HUES6 (cell line): Measurements from ENCODE around the gene SRSF2.
"Not testable (repeated sequence)": the region's sequence is repeated elsewhere in the genome, so short reads cannot be mapped to it uniquely, and the experiment has no call there.

ENCODE experiments used
- H3K27ac ChIP-seq: 2 replicates; pipeline ENCODE4 v1.7.0; 2013; ENCODE audit warnings: low read depth, mild to moderate bottlenecking, low read length, inconsistent platforms
- H3K27me3 ChIP-seq: 2 replicates; pipeline ENCODE4 v1.6.1; 2013; ENCODE audit warnings: low read length; ENCODE audit not compliant: control insufficient read depth, insufficient read depth
- H3K36me3 ChIP-seq: 2 replicates; pipeline ENCODE4 v1.6.1; 2013; ENCODE audit warnings: low read length; ENCODE audit not compliant: control insufficient read depth, insufficient read depth
- H3K4me1 ChIP-seq: 2 replicates; pipeline ENCODE4 v1.6.1; 2013; ENCODE audit warnings: low read length; ENCODE audit not compliant: control insufficient read depth, insufficient read depth
- H3K4me3 ChIP-seq: 2 replicates; pipeline ENCODE4 v1.5.1; 2013; ENCODE audit warnings: low read depth, low read length
- H3K9ac ChIP-seq: one replicate; pipeline ENCODE4 v1.6.1; 2013; ENCODE audit warnings: mild to moderate bottlenecking, low read length
- H3K9me3 ChIP-seq: 2 replicates; pipeline ENCODE4 v1.6.1; 2013; ENCODE audit warnings: low read depth, low read length; ENCODE audit not compliant: control insufficient read depth, insufficient read depth

The SRSF2 gene

DNA sequence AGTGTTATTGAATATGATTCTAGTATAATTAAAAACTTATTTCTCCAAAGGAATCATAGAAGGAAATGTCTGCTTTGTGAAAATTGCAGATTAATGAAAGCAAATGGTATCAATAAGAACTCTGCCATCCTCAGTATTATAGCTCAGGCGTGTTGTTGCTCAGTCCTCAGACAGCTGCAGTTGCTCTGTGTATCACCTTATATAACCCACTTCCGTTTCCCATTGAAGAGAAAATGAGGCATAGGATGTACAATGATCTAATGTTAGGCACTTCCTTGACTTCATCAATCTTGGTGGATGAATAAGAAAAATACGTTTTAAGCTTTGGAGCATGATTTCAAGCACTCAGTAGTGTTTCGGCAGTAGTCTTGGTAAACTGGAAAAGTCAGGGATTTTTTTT, 14.9 kb upstream of the SRSF2 start:
- no peak overlapping the region for H3K9ac ChIP-seq
- H3K36me3 ChIP-seq, result peaks cover 12% of the 10 kb centered on the region
- H3K27me3 ChIP-seq, result no peaks in the 10 kb centered on the region
- no peaks in the 10 kb centered on the region for H3K9me3 ChIP-seq
- H3K4me3 ChIP-seq, result no peak overlapping the region
- H3K4me1 ChIP-seq, result no peaks in the 10 kb centered on the region
- H3K27ac ChIP-seq, result no peak overlapping the region

DNA sequence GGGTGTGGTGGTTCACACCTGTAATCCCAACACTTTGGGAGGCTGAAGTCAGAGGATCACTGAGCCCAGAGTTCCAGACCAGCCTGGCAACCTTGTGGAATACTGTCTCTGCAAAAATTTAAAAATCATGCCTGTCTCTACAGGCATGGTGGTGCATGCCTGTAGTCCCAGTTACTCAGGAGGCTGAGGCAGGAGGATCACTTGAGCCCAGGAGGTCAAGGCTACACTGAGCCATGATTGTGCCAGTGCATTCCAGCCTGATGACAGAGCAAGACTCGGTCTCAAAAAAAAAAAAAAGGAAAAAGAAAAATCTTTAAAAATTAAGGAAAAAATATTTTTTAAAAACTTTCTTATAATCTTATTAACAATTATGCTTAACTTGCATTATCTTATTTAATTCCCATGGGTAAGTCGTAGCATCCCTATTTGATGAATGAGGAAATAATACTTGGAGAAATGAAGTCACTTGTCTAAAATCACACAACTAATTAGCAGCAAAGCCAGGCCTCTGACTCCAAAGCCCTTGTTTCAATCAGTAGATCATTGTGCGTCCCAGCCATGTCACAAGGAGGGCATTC, 14.4 kb upstream of the SRSF2 start:
- Histone ChIP-seq H3K9ac (no peak overlapping the region), H3K27me3 (no peaks in the 10 kb centered on the region), H3K4me1 (no peaks in the 10 kb centered on the region), H3K36me3 (peaks cover 13% of the 10 kb centered on the region), H3K9me3 (no peaks in the 10 kb centered on the region), H3K4me3 (no peak overlapping the region), H3K27ac (no peak overlapping the region)

DNA sequence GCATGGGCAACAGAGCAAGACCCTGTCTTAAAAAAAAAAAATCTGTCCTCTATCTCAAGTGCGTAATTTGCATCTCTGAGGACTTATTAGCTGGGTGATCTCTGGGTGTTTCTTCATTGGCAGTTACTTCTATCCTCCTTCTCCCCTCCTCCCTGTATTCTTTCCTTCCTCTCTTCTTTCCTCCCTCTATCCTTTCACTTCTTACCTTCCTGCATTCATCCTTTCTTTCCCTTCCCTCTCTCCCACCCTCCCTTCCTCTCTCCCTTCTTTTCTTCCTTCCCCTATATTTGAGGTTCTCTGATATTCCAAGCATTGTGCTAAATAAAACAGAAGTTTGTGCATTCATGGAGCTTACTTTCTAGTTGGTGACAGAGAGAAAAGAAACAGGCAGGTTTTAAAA, 11.5 kb upstream of the SRSF2 start:
- H3K9ac ChIP-seq, result no peak overlapping the region
- no peaks in the 10 kb centered on the region for H3K4me1 ChIP-seq
- H3K36me3 ChIP-seq, result peaks cover 31% of the 10 kb centered on the region
- no peak overlapping the region for H3K27ac ChIP-seq
- H3K4me3 ChIP-seq, result no peak overlapping the region
- H3K9me3 ChIP-seq, result no peaks in the 10 kb centered on the region
- no peaks in the 10 kb centered on the region for H3K27me3 ChIP-seq

DNA sequence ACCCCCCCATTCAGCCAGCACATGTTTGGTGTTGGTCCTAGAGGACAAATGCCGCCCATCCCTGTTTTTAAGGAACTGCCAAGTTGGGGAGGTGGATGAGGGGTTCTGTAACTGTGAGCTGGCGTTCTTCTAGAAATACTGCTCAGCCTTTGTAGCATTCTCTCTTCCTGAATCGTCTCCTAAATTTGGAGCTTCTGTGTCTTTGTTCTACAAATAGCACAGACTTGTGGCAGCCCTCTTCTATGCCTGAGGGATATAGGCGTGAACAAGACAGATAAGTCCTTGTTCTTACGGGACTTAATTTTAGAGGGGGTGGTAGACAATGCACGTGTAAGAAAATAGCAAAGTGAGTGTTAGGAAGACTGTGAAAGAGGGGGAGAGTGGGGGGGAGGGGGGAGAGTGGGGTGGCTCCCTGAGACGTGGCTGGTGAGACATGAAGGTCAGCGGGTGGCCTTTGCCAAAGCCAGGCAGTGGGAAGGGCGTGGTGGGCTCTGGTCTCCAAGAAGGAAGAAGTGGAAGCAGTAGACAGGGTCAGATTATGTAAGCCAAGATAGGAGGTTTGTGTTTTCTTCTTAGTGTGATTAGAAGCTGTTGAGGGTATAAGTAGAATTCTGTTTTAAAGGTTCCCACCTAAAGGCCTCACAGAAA, 10.7 kb upstream of the SRSF2 start:
- no peaks in the 10 kb centered on the region for H3K4me1 ChIP-seq
- no peak overlapping the region for H3K27ac ChIP-seq
- no peaks in the 10 kb centered on the region for H3K9me3 ChIP-seq
- peaks cover 31% of the 10 kb centered on the region for H3K36me3 ChIP-seq
- H3K4me3 ChIP-seq, result no peak overlapping the region
- H3K9ac ChIP-seq, result no peak overlapping the region
- H3K27me3 ChIP-seq, result no peaks in the 10 kb centered on the region

DNA sequence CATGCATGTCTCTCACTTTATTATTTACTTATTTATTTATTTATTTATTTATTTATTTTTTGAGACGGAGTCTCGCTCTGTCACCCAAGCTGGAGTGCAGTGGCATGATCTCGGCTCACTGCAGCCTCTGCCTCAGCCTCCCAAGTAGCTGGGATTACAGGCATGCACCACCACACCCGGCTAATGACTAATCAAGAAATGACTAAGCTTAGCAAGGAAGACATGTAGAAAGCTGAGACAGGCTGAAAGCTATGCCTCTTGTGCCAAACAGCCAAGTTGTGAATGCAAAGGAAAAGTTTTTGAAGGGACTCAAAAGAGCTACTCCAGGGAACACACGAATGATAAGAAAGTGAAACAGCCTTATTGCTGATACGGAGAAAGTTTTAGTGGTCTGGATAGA, 8.7 kb upstream of the SRSF2 start:
- H3K4me1 ChIP-seq, H3K27me3 ChIP-seq, H3K4me3 ChIP-seq, H3K27ac ChIP-seq, H3K9me3 ChIP-seq, H3K9ac ChIP-seq: not testable (repeated sequence)
- peaks cover 37% of the 10 kb centered on the region for H3K36me3 ChIP-seq

DNA sequence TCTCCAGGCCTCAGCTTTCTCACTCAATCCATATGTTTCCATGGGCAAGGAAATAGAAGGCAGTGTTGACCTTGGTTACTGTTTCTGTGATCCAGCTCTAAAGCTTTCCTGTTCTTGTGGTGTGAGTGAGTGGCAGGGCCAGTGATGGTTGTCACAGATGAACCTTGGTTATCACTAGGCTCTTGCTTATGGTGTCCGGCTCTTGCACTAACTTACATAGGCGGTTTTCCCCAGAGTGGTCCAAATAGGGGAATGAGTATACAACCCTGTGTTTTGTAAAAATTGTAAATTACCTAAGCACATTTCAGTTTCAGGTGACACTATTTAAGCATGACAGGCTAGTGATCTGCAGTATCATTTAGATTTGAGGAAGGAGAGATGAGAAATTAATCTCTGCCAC, 7.6 kb upstream of the SRSF2 start:
- H3K27me3 ChIP-seq, result no peaks in the 10 kb centered on the region
- H3K36me3 ChIP-seq, result peaks cover 37% of the 10 kb centered on the region
- no peak overlapping the region for H3K9ac ChIP-seq
- H3K4me1 ChIP-seq, result no peaks in the 10 kb centered on the region
- no peak overlapping the region for H3K27ac ChIP-seq
- no peak overlapping the region for H3K4me3 ChIP-seq
- H3K9me3 ChIP-seq, result no peaks in the 10 kb centered on the region

DNA sequence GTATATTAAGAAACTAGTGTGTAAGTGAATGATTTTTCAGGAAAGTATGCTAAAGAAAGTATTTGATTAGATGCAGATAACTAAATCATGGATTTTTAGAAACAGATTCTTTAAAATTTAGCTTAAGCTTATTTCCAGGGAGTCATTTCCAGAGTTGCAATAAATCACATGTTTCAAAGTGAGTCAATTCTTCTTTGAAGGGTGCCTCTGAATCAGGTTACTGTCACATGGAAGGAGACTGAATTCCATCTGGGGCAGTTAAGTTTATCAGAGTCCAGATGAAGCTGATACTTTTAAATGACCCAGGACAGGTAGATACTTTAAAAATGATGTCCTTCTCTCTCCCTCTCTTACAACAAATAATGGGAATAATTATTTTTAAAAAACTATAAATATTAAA, 5.8 kb upstream of the SRSF2 start:
- no peaks in the 10 kb centered on the region for H3K27me3 ChIP-seq
- H3K9ac ChIP-seq, result no peak overlapping the region
- peaks cover 37% of the 10 kb centered on the region for H3K36me3 ChIP-seq
- H3K27ac ChIP-seq, result no peak overlapping the region
- H3K4me1 ChIP-seq, result peaks cover 7% of the 10 kb centered on the region
- no peaks in the 10 kb centered on the region for H3K9me3 ChIP-seq
- H3K4me3 ChIP-seq, result no peak overlapping the region

DNA sequence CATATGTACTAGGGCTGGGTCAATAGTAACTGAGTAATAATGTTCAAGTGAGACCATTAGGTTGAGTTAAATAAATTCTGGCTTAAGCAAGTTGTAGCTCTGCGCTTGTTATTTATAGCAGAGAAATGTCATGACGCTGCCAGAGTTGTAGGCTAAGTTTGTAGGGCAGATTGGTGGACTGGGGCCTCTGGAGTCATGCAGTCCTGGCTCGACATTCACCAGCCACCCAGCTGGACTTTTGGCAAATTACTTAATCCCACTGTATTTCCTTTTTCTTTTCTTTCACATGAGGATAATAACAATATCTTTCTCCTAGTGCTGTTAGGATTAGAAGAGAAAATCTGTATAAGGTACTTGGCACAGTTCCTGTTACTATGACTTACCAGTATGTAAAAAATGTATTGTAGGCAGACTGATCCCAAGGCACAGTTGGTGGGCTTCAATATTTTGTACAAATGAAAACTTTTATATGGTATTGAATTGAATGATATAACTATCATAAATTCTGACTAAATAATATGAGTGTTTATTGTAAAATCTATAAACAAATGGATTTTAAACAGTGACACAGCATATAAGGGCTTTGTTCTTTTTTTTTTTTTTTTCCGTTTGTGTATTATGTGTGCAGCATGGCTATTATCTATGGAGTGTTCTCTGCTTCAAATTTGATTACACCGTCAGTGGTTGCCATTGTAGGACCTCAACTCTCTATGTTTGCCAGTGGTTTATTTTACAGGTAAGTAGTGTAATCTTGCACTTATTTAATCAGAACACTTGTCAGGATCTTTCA, 3.4 kb upstream of the SRSF2 start:
- peaks cover 37% of the 10 kb centered on the region for H3K36me3 ChIP-seq
- H3K27ac ChIP-seq, result no peak overlapping the region
- no peaks in the 10 kb centered on the region for H3K9me3 ChIP-seq
- peaks cover 7% of the 10 kb centered on the region for H3K4me1 ChIP-seq
- no peak overlapping the region for H3K9ac ChIP-seq
- no peaks in the 10 kb centered on the region for H3K27me3 ChIP-seq
- no peak overlapping the region for H3K4me3 ChIP-seq

DNA sequence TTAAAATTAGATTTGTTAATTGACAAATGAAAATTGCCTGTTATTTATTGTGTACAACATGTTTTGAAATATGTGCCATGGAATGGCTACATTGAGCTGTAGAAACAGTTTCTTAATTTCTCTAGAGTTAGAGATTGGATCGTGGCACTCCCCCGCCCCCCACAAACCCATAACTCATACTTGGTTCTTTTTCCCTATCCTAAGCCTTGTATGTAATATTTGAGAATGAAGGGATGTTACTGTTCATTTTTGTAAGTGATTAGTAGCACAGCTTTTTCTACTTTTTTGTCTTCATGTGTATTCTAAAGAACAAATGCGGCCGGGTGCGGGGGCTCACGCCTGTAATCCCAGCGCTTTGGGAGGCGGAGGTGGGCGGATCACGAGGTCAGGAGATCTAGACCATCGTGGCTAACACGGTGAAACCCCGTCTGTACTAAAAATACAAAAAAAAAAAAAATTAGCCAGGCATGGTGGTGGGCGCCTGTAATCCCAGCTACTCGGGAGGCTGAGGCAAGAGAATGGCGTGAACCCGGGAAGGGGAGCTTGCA, 2.5 kb upstream of the SRSF2 start:
- peaks cover 15% of the 10 kb centered on the region for H3K4me1 ChIP-seq
- not testable (repeated sequence) for H3K27ac ChIP-seq, H3K27me3 ChIP-seq, H3K9ac ChIP-seq, H3K9me3 ChIP-seq, H3K4me3 ChIP-seq
- peaks cover 37% of the 10 kb centered on the region for H3K36me3 ChIP-seq

DNA sequence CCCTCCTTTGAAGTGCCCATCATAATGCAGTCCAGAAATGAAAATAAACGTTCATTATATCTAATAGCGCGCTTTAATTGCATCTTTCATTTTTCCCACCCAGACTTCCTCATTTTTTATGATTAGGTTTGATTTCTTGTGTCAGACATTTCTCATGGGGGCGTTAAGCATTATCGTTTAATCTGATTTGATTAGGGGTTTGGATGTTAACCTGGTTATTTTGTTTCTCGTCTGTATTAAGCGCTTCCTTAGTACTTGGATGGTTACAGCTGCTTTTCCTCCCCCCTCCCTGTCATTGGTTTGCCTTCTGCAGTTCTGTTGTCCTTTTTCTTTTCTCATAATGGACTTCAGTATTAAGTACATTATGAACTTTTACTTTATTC, 1.3 kb upstream of the SRSF2 start:
- H3K27ac ChIP-seq, result peak overlapping the region; percentile 99; the same call in 1 of the 2 replicates
- peaks cover 40% of the 10 kb centered on the region for H3K36me3 ChIP-seq
- no peaks in the 10 kb centered on the region for H3K27me3 ChIP-seq
- H3K9ac ChIP-seq, result peak overlapping the region; percentile 100
- H3K4me3 ChIP-seq, result peak overlapping the region; percentile 90
- peaks cover 16% of the 10 kb centered on the region for H3K4me1 ChIP-seq
- H3K9me3 ChIP-seq, result no peaks in the 10 kb centered on the region
